Islet precursor cell (in vitro differentiated cells): ENCODE results near the gene COX6A2.
"Not testable (repeated sequence)": the region's sequence is repeated elsewhere in the genome, so short reads cannot be mapped to it uniquely, and the experiment has no call there.

Experiments
- DNase-seq: peaks from one replicate; pipeline ENCODE4 v3.0.0-alpha.2; 2018

Gene COX6A2

DNA sequence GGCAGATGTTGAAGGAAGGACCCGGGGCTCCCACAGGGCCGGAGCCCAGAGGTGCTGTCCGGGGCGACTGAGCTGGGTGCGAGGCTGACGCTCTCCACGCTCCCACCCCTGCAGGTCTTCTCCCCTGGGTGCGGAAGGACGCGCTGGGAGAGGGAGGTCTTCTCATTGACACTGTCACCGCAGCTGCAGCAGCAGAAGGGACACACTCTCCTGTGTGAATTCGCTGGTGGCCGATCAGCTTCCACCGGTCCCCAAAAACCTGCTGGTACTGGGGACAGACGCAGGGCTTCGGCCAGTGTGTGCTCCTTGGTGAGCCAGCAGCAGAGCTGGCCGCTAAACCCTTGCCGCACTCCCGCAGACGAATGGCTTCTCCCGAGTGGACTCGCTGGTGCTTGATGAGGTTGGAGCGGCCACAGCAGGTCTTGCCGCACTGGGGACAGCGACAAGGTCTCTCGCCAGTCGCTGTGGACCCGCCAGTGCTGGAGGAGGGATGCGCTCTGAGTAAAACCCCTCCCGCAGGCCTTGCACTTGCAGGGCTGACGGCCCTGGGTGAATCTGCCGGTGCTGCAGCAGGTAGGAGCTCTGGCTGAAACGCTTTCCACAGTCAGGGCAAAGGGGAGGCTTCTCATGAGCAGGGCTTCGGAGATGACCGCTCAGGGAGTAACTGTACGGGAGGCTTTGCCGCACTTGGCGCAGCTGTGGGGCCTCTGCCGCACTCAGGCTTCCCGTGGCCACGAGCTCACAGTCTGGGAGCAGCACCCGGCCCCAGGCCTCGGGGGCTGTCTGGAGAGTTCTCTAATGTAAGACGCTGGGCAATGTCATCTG lies 8.3 kb upstream of the COX6A2 start:
- DNase-seq: peak; percentile 45

DNA sequence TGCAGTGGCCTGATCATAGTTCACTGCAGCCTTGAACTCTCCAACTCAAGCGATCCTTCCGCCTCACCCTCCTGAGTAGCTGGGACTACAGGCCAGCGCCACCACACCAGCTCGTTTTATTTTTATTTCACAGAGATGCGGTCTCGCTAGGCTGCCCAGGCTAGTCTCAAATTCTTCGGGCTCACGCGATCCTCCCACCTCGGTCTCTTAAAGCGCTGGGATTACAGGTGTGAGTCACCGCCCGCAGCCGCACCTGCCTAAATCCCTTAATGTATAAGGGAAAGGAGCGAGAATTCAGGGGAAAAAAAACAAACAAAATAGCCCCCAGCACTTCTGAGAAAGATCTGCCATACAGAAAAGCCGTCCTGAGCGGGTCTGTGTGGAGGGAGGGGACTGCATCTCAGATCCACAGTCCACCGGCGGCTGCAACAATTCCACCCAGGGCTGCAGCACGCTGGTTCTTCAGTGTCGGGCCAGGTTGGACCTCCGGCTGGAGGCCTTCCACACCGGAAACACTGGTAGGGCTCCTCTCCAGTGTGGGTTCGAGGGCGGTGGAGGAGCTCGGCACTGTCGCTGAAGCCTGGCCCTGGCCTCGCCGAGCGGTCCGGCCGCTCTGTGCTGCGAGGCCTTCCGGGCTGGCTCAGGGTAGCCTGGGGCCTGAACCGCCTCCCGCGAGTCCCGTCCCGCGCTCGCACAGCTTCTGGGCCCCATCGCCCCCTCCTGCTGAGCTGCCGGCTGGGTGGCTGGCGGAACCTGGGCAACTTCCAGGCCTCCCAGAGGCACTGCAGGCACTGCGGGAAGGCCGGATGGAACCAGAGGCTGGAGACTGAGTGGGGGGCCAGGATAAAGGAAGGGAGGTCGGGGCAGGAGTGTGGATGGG lies 7.4 kb upstream of the COX6A2 start:
- peak; percentile 50 for DNase-seq

DNA sequence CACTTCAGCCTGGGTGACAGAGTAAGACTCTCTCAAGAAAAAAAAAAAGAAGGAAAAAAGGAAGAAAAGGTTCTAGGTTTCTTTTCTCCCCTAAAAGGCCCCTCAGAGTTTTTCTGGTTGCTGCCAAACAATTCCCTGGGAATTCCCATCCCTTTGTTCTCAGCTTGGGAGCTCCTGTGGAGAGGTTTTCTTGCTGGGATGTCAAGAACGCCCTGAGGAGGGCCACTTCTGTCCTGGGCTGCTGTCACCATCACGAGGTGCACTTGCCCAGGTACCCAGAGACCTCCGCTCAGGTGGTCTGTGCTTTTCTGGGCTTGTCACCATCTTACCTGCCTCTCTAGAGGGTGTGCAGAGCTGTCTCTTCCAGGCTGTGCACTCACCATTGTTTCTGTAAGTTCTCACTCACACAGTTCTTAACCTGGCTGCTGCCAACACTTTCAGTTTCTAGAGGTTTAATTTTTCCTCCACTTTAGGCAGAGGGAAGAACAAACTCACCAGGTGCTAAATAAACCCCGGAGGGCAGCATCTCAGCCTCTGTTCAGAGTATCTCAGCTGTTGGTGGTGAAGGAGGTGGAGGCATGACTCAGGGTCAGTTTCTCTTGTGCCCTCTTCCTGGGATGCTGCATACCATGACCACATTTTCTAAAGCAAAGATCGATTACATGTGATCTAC lies 2.4 kb upstream of the COX6A2 start:
- DNase-seq: no peak

DNA sequence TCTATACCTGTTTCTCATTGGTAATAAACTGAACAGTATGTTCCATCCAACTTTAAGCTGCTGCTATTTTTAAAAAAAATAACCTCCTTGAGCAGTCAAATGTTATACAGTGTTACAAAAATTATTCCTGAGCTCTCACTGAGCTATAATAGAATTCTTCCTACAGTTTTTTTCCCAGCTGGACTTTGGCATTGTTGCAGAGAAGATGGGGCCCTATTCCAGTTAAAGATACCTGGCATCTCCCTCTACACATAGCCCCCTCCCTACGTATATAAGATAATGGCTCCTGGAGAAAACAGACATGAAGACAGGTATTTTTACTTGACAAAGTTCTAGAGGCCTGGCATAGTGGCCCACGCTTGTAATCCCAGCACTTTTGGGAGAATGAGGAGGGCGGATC lies 1.6 kb upstream of the COX6A2 start:
- no peak for DNase-seq

DNA sequence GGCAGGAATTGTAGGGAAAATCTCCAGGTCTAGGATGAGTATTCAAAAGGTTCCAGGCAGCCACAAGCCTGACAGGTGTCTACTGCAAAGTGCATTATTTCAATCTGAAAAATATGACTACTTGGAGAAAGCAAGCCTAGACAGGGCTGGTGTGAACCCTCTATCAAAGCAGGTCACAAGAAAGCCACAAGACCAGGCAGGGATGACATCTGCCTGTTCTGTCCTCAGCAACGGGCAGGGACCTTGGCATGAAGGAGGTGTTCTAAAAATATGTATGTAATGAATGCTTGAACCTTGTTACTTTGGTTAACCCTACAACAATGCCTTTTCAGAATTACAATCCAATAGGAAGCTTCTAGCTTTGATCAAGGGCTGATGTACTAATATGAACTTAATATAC lies 1.2 kb upstream of the COX6A2 start:
- DNase-seq: no peak

DNA sequence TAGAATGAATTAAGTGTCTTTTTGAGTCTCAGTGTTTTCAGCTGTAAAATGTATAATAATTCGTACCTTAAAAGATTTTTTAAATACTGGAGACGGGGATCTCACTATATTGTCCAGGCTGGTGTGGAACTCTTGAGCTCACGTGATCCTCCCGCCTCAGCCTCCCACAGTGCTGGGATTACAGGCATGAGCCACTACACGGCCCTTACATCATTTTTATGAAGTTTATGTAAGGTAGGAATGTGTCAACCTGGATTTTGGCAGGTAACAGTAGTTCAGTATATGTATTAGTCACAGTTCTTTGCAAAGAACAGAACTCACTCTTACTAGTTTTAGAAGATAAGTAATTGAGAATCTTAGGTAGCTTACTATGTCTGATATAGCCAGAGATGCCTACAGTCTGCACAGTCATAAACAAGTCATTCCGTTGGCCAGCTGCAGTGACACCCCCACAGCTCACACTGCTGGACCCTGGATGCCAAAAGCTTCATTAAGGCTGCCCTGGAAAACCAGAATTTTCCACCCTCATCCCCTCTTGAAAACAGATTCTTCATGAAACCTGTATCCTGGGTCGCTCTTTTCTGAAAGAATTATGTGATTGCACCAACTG lies 583 bp upstream of the COX6A2 start:
- DNase-seq: no peak

DNA sequence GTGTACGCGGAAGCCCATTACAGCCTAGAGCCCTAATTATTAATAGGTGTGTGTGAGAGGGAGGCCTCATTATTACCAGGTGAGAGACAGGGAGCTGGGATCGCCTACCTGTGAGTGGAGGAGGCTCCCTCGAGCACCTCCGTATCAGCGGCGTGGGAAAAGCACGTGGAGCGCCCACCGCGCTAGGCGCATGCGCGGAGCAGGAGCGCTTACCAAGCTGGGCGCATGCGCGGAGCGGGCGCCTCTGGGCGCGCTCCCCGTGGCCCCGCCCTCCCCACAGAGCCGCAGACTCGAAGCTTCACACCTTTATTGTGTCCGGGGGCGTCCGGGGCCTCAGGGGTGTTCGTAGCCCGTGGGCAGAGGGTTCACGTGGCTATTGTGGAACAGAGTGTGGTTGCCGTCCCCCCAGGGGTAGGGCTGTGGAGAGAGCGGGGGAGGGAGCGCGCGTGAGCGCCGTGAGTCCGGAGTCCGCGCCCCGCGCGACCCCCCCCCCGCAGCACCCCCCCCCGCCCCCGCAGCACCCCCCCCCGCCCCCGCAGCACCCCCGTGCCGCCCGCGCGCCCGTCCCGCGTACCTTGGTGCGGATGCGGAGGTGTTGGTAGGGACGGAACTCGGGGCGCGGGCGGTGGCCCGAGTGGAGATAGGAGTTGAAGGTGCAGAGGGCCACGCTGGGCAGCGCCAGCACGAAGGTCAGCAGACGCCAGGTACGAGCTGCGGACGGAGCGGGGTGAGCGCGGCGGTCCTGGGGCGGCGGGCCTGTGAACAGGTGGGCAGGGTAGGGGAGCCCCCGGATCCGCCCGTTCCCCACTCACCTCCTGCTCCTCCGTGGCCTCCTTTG lies 500 bp downstream of the COX6A2 start:
- peak; percentile 35 for DNase-seq

DNA sequence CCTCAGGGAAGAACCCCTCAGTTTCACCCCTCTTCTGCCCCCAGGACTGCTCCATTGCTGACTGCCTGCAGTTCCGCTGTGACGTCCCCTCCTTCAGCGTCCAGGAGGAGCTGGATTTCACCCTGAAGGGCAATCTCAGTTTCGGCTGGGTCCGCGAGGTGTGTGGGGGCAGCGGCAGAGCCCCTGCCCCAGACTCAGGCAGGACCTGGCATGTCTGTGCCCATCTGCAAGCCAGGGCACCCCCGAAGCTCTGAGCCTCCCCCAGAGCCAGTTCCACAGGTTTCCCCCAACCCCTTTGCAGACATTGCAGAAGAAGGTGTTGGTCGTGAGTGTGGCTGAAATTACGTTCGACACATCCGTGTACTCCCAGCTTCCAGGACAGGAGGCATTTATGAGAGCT lies 4.4 kb downstream of the COX6A2 start:
- DNase-seq: peak; percentile 35

DNA sequence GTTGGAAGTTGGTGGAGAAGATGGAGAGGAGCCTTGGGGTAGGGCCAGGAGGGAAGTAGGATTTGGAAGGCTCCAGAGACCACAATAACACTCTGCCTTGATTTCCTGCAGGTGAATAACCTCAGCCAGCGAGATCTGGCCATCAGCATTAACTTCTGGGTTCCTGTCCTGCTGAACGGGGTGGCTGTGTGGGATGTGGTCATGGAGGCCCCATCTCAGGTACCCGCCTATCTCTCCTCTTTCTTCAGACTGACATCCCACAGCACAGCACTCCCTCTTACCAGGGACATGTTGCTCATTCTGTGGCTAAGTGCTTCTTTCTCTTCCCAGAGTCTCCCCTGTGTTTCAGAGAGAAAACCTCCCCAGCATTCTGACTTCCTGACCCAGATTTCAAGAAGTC lies 4.9 kb downstream of the COX6A2 start:
- peak; percentile 24 for DNase-seq

DNA sequence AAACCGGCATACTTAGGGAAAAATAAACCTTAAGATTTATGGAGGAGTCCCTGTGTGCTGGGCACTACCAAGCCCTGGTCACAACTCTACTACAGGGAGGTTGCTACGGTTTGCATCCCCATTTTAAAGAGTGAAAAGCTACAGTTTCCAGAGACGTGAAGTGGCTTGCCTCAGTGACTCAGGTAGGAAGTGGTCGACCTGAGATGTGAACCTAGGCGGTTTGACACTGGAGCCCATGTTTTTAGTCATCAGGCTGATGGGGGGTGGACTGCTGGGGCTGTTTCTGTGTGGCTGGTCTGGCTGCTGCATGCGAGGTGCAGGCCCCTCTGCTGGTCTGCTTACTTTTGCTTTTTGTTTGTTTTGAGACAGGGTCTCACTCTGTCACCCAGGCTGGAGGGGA lies 6.6 kb downstream of the COX6A2 start:
- peak; percentile 24 for DNase-seq

DNA sequence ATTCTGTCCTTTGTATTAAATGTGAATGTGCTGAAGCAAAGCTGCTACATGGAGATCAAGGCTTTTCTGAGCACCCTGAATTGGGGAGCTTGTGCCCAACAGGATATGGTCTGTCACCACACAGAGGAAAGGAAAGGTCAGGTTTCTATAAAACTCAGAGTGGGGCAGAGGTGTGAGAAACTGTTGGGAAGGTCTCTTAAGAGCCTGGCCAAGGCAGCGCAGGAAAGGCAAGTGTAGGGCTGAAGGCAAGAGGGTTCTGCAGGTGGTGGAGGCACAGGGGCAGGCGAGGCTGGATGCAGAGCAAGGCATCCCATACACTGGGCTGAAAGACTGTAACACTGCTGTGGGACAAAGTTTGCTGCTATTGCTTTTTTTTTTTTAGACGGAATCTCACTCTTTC lies 8.1 kb downstream of the COX6A2 start:
- DNase-seq: no peak

DNA sequence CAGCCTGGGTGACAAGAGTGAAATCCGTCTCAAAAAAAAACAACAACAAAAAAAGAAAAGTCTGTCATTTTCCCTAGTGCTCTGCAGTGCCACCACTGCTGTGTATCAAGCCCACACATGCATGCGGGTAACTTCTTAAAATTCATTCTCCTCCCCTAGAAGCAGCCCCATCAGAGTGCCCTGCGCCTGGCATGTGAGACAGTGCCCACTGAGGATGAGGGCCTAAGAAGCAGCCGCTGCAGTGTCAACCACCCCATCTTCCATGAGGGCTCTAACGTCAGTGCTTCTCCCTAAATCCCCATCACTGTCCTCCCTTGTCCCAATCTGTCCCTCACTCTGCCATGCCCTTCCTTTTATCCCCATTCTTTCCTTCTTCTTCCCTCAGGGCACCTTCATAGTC lies 10.2 kb downstream of the COX6A2 start:
- no peak for DNase-seq

DNA sequence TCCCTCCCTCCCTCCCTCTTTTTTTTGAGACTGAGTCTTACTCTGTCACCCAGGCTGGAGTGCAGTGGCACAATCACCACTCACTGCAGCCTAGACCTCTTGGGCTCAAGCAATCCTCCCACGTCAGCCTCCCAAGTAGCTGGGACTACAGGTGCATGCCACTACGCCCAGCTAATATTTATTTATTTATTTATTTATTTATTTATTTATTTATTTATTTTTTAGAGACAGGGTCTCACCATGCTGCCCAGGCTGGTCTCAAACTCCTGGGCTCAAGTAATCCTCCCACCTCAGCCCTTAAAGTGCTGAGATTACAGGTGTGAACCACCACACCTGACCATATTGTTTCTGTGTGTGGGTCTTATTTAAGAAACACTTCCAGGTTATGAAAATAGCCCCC lies 11.1 kb downstream of the COX6A2 start:
- DNase-seq: not testable (repeated sequence)

DNA sequence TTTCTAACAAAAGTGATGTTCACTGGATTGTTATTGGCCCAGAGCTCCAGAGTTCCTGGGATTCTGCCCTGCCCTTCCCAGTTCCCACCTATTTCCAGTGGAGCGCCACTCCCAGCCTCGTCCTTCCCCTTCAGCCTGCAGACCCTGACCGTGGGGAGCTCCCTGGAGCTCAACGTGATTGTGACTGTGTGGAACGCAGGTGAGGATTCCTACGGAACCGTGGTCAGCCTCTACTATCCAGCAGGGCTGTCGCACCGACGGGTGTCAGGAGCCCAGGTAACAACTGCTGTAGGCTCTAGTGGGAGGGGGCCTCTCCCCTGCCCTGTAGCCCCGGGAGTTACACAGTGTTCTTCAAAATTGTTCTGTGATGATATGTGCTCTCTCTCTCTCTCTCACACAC lies 11.8 kb downstream of the COX6A2 start:
- no peak for DNase-seq

DNA sequence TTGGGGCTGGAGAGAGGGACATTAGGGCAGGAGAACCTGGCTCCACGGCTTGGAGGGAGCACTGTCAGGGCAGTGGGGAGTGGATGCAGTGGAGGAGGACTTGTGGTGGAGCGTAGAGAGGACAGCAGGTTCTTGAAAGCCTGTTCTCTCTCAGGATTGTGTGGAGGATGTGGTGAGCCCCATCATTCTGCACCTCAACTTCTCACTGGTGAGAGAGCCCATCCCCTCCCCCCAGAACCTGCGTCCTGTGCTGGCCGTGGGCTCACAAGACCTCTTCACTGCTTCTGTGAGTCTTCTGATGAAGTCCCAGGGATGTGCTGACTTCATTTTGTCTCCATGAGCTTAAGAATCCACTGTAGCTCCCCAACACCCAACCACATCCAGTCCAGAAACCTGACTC lies 13.5 kb downstream of the COX6A2 start:
- no peak for DNase-seq

DNA sequence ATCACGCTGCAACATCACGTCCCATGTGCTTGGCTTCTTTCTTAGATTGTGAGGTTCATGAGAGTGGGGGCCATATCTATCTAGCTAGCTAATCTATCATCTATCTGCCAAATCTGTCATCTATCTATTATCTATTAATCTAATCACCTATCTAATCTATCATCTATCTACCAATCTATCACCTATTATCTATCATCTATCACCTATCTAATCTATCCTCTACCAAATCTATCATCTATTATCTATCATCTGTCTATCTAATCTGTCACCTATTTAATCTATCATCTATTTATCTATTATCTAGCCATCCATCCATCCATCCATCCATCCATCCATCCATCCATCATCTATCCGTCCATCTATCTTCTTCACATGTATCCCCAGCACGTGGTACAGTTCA lies 14.2 kb downstream of the COX6A2 start:
- no peak for DNase-seq

DNA sequence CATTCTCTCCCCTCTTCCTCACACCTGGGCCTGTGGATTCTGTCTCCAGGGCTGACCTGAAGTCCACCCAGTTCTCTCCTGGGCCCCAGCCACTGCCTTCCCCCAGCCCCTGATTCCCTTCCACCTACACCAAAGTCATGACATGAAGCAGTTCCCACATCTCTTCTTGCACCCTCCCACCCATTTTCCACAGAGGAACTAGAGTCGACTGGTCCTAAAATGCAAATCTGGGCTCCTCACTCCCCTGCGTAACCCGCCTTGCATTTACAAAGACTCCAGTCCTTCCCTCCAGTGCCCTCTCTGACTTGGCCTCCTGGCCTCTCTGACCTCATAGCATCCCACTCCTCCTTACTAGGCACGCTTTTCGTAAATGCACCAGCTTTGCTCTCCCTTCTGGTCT lies 14.8 kb downstream of the COX6A2 start:
- DNase-seq: no peak

DNA sequence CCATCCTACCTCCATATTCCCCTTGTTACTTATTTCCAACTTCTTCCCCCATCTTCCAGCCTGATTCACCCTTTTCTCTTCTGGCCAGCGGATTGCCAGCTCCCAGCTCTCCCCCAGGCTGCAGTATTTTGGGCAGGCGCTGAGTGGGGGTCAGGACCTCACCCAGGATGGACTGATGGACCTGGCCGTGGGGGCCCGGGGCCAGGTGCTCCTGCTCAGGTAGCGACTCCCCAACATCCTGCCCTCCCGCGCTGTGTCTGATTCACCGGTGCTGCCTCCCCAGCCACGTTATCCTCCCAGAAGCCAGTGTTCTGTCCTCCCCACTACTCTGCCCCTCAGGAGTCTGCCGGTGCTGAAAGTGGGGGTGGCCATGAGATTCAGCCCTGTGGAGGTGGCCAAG lies 15.4 kb downstream of the COX6A2 start:
- no peak for DNase-seq

DNA sequence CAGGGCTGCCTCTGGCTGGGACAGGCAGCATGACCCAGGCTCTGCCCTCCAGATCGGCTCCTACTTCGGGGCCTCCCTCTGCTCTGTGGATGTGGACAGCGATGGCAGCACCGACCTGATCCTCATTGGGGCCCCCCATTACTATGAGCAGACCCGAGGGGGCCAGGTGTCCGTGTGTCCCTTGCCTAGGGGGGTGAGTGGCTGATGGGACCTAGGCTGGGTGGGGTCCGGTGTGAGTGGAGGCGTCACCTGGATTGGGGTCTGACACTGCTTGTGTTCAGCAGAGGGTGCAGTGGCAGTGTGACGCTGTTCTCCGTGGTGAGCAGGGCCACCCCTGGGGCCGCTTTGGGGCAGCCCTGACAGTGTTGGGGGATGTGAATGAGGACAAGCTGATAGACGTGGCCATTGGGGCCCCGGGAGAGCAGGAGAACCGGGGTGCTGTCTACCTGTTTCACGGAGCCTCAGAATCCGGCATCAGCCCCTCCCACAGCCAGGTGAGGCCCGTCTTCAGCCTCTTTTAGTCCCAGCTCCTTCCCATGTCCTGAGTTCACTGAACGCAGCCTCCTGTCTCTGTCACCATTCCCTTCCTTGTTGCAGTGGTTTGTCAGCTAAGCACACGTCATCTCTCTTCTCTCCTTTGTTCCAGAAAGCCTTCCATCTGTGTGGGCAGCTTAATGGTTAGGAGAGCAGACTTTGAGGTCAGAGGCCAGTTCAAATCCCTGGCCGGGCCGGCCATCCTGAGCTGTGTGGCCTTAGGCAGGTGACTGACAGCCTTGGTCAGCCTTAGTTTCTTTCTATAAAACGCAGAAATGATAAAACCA lies 16.9 kb downstream of the COX6A2 start:
- DNase-seq: no peak

DNA sequence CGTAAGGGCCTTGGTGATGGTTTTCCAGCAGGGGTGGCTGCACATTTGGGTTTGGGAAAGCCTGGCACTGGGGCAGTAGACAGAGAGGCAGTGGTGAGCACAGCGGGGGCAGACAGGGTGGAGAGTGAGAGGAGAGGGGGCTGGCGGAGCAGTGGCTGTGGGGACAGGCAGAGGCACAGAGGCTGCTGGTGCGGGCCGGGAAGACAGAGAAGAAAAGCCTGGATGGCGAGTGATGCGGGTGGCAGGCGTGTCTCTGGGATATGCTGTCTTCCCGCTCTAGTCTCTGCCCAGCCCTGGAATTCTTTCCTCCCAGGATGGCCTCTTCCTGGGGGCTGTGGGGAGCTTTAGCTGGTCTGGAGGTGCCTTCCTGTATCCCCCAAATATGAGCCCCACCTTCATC lies 18.1 kb downstream of the COX6A2 start:
- no peak for DNase-seq

DNA sequence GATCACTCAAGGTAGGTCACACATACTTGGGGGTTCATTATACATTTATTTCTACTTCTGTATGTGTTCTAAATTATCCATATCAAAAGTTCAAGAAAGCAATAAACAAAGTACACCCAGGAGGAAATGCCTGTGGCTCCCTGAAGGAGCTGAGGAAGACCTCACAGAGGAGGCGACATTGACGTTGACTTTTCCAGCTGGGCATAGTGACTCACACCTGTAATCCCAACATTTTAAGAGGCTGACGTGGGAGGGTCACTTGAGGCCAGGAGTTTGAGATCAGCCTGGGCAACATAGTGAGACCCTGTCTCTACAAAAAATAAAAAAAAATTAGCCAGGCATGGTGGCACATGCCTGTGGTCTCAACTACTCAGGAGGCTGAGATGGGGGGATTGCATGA lies 18.7 kb downstream of the COX6A2 start:
- DNase-seq: no peak
